Measurements from ENCODE around the gene CAMKK1.

GRCh38 chr17:3926860-3927627, 34.2 kb upstream of the CAMKK1 start:
- TF ChIP-seq CTCF (IDR thresholded peaks at IDR 0.05; ENCODE audit: extremely low read depth in 1 of 2, insufficient read depth in 1 of 2, low read depth in 1 of 2, low read length in 2 of 2), result no peak
- TF ChIP-seq POLR2A (IDR thresholded peaks at IDR 0.05; ENCODE audit: low read depth, low read length), result no peak

Data from endothelial cell of umbilical vein (primary cell).